COLO668 (cell line): ENCODE measurements around the gene PLCZ1.
"Not testable (repeated sequence)": the region's sequence is repeated elsewhere in the genome, so short reads cannot be mapped to it uniquely, and the experiment has no call there.

Experiments used
- DNase-seq: peaks from one replicate; lab custom pipeline; 2025; ENCODE audit not compliant: unreplicated experiment; lab: John Stamatoyannopoulos, UW

Gene PLCZ1

GRCh38 chr12:18737819-18738218, at the start of gene PLCZ1, which contains the start of gene CAPZA3:
Gene PLCZ1, minus strand, starts transcription at chr12:18738012. Its CDS starts 641 bp downstream, at chr12:18737371.
Gene CAPZA3, plus strand, starts transcription at chr12:18738119. Its CDS starts 150 bp downstream, at chr12:18738269.
- DNase-seq, result no peak

GRCh38 chr12:18785465-18785864, 47.7 kb upstream of the PLCZ1 start:
- DNase-seq, result not testable (repeated sequence)

GRCh38 chr12:18782827-18783226, 45.0 kb upstream of the PLCZ1 start:
- no peak for DNase-seq

- DNase-seq, result not testable (repeated sequence)
These were observed 28.7 kb upstream of the PLCZ1 start for GRCh38 chr12:18766479-18766878.

GRCh38 chr12:18755341-18755740, 17.5 kb upstream of the PLCZ1 start:
- no peak for DNase-seq

GRCh38 chr12:18754124-18754707, 16.4 kb upstream of the PLCZ1 start:
- no peak for DNase-seq

- DNase-seq, result no peak
These were observed 15.8 kb upstream of the PLCZ1 start for GRCh38 chr12:18753481-18754123.

- no peak for DNase-seq
These were observed 15.1 kb upstream of the PLCZ1 start for GRCh38 chr12:18752947-18753346.

GRCh38 chr12:18752280-18752920, 14.6 kb upstream of the PLCZ1 start:
- DNase-seq, result no peak

- no peak for DNase-seq
These were observed 14.1 kb upstream of the PLCZ1 start for GRCh38 chr12:18751866-18752265.

- no peak for DNase-seq
These were observed 12.3 kb upstream of the PLCZ1 start for GRCh38 chr12:18750085-18750484.

- no peak for DNase-seq
These were observed 11.7 kb upstream of the PLCZ1 start for GRCh38 chr12:18749386-18749957.

- DNase-seq, result no peak
These were observed 10.1 kb upstream of the PLCZ1 start for GRCh38 chr12:18747895-18748294.

GRCh38 chr12:18731156-18731555, 6.7 kb downstream of the PLCZ1 start:
- no peak for DNase-seq

GRCh38 chr12:18723752-18724151, 14.1 kb downstream of the PLCZ1 start:
- no peak for DNase-seq

GRCh38 chr12:18721452-18721851, 16.4 kb downstream of the PLCZ1 start:
- no peak for DNase-seq

GRCh38 chr12:18720690-18721089, 17.1 kb downstream of the PLCZ1 start:
- DNase-seq, result no peak

- DNase-seq, result no peak
These were observed 17.8 kb downstream of the PLCZ1 start for GRCh38 chr12:18719922-18720510.

- DNase-seq, result no peak
These were observed 19.4 kb downstream of the PLCZ1 start for GRCh38 chr12:18718462-18718861.

GRCh38 chr12:18716236-18716635, 21.6 kb downstream of the PLCZ1 start:
- no peak for DNase-seq

GRCh38 chr12:18706798-18707197, 31.0 kb downstream of the PLCZ1 start:
- DNase-seq, result no peak

- no peak for DNase-seq
These were observed 33.9 kb downstream of the PLCZ1 start for GRCh38 chr12:18703911-18704310.
